Measurements from ENCODE around the gene SSMEM1. TPM values are rescaled to one million over a fixed set of nuclear protein-coding genes. Genes with fewer than 3 reads are reported as not detected.

SSMEM1 gene
- total RNA-seq, 1 donor from 2014 or later: not detected

GRCh38 chr7:130213828-130214227 lies 6.2 kb downstream of the SSMEM1 start:
- no peaks in the 10 kb centered on the region for H3K27me3 ChIP-seq (ENCODE audit: control insufficient read depth, insufficient read depth, low read length)
- DNase-seq (ENCODE audit: low read depth) (no peak), FAIRE-seq (no peak)
- no peaks in the 10 kb centered on the region for H3K36me3 ChIP-seq (ENCODE audit: control insufficient read depth, insufficient read depth, low read length)
- no peak overlapping the region for H3K4me3 ChIP-seq (ENCODE audit: low read depth, low read length)
- no peak for TF ChIP-seq CTCF (IDR thresholded peaks at IDR 0.05; ENCODE audit: insufficient read depth, low read length, severe bottlenecking)

GRCh38 chr7:130216025-130216424 lies 8.4 kb downstream of the SSMEM1 start:
- no peak for TF ChIP-seq CTCF (IDR thresholded peaks at IDR 0.05; ENCODE audit: insufficient read depth, low read length, severe bottlenecking)
- DNase-seq (ENCODE audit: low read depth) (no peak), FAIRE-seq (peak; percentile 55)
- Histone ChIP-seq H3K4me3 (ENCODE audit: low read depth, low read length) (no peak overlapping the region), H3K27me3 (ENCODE audit: control insufficient read depth, insufficient read depth, low read length) (no peaks in the 10 kb centered on the region), H3K36me3 (ENCODE audit: control insufficient read depth, insufficient read depth, low read length) (no peaks in the 10 kb centered on the region)

- H3K36me3 ChIP-seq (ENCODE audit: control insufficient read depth, insufficient read depth, low read length): no peaks in the 10 kb centered on the region
- H3K27me3 ChIP-seq (ENCODE audit: control insufficient read depth, insufficient read depth, low read length): no peaks in the 10 kb centered on the region
- no peak overlapping the region for H3K4me3 ChIP-seq (ENCODE audit: low read depth, low read length)
- no peak for FAIRE-seq
- no peak for DNase-seq (ENCODE audit: low read depth)
- TF ChIP-seq CTCF (IDR thresholded peaks at IDR 0.05; ENCODE audit: insufficient read depth, low read length, severe bottlenecking): peak; percentile 2
These were observed 9.1 kb downstream of the SSMEM1 start for GRCh38 chr7:130216750-130217149.

- H3K27me3 ChIP-seq (ENCODE audit: control insufficient read depth, insufficient read depth, low read length): no peaks in the 10 kb centered on the region
- TF ChIP-seq CTCF (IDR thresholded peaks at IDR 0.05; ENCODE audit: insufficient read depth, low read length, severe bottlenecking): no peak
- no peak overlapping the region for H3K4me3 ChIP-seq (ENCODE audit: low read depth, low read length)
- FAIRE-seq (no peak), DNase-seq (ENCODE audit: low read depth) (no peak)
- no peaks in the 10 kb centered on the region for H3K36me3 ChIP-seq (ENCODE audit: control insufficient read depth, insufficient read depth, low read length)
These were observed 11.4 kb downstream of the SSMEM1 start for GRCh38 chr7:130218806-130219620.

GRCh38 chr7:130219871-130220270 lies 12.2 kb downstream of the SSMEM1 start:
- TF ChIP-seq CTCF (IDR thresholded peaks at IDR 0.05; ENCODE audit: insufficient read depth, low read length, severe bottlenecking): no peak
- FAIRE-seq: no peak
- Histone ChIP-seq H3K4me3 (ENCODE audit: low read depth, low read length) (no peak overlapping the region), H3K27me3 (ENCODE audit: control insufficient read depth, insufficient read depth, low read length) (no peaks in the 10 kb centered on the region), H3K36me3 (ENCODE audit: control insufficient read depth, insufficient read depth, low read length) (no peaks in the 10 kb centered on the region)
- no peak for DNase-seq (ENCODE audit: low read depth)

- Histone ChIP-seq H3K27me3 (ENCODE audit: control insufficient read depth, insufficient read depth, low read length) (no peaks in the 10 kb centered on the region), H3K4me3 (ENCODE audit: low read depth, low read length) (no peak overlapping the region), H3K36me3 (ENCODE audit: control insufficient read depth, insufficient read depth, low read length) (no peaks in the 10 kb centered on the region)
- DNase-seq (ENCODE audit: low read depth) (no peak), FAIRE-seq (no peak)
- no peak for TF ChIP-seq CTCF (IDR thresholded peaks at IDR 0.05; ENCODE audit: insufficient read depth, low read length, severe bottlenecking)
These were observed 14.1 kb downstream of the SSMEM1 start for GRCh38 chr7:130221746-130222145.
